ENCODE results near the gene MYH7. TPM values are rescaled to one million over a fixed set of nuclear protein-coding genes. Genes with fewer than 3 reads are reported as not detected.
A peak's percentile ranks its signal among the peaks of the same experiment; 100 is the strongest.

Gene MYH7
- total RNA-seq, 1 experiment from 2014 or later = not detected

DNA sequence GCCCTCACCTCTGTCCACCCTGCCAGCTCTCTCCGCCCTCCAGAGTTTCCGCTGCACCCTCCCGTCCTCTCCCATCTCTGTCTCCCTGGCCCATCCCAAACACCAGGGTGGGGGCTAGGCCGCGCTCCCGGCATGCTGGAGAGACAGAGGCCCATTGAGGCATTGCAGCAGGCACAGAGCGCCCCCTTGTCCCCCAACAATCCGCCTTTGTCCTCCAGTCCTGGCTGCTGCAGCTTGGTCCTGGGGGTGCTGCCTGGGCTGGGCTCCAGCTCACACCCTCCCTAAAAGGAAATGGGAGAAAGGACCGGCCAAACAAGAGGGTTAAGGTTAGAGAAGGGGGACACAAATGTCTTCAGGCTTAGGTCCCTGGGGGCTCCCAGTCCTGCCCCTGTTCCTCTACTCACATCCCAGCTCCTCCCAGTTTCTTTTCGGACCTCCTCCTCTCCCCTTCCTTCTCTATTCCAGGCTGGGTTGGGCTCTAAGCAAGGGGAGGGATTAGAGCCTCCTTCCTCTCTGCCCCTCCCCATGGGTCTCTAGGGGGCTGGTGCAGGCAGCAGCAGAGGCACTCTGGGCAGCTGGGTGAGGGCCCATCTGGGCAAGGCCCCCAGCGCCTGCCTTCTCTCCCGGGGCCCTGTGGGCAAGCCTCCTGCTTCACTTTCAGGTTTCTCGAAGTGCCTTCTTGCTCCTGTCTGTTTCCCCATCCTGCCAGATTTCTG lies 58.8 kb downstream of the MYH7 start, which contains the start of gene CMTM5:
CMTM5 (plus strand) TSS at position 565 of the 716 bp plus-strand sequence. CDS start 206 bp downstream, outside the sequence.
- DNase-seq = peak; percentile 94

DNA sequence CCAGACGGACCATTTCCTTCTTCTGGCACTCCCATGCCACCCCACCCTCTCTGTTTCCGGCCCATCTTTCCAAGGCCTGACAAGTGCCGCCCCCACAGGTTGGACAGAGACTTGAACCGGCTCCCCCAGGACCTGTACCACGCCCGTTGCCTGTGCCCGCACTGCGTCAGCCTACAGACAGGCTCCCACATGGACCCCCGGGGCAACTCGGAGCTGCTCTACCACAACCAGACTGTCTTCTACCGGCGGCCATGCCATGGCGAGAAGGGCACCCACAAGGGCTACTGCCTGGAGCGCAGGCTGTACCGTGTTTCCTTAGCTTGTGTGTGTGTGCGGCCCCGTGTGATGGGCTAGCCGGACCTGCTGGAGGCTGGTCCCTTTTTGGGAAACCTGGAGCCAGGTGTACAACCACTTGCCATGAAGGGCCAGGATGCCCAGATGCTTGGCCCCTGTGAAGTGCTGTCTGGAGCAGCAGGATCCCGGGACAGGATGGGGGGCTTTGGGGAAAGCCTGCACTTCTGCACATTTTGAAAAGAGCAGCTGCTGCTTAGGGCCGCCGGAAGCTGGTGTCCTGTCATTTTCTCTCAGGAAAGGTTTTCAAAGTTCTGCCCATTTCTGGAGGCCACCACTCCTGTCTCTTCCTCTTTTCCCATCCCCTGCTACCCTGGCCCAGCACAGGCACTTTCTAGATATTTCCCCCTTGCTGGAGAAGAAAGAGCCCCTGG lies 59.8 kb downstream of the MYH7 start:
- DNase-seq = no peak
- H3K4me3 ChIP-seq (ENCODE audit: insufficient read depth, low read depth, low read length) = no peak overlapping the region

More for the DNA sequence above, 58.8 kb downstream of the MYH7 start, which contains the start of gene CMTM5:
- Histone ChIP-seq H3K36me3 (replicated peaks; ENCODE audit: control insufficient read depth, insufficient read depth, low read length) (no peaks in the 10 kb centered on the region), H3K27me3 (ENCODE audit: control insufficient read depth, insufficient read depth, low read length) (peaks cover 3% of the 10 kb centered on the region), H3K4me3 (ENCODE audit: insufficient read depth, low read depth, low read length) (no peak within 1 kb of the TSS)

DNA sequence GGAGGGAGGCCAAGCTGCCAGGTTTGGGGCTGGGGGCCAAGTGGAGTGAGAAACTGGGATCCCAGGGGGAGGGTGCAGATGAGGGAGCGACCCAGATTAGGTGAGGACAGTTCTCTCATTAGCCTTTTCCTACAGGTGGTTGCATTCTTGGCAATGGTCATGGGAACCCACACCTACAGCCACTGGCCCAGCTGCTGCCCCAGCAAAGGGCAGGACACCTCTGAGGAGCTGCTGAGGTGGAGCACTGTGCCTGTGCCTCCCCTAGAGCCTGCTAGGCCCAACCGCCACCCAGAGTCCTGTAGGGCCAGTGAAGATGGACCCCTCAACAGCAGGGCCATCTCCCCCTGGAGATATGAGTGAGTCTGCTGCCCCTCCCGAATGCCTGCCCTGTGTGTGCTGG lies 62.4 kb downstream of the MYH7 start:
- Histone ChIP-seq H3K4me3 (ENCODE audit: insufficient read depth, low read depth, low read length) (no peak overlapping the region), H3K27me3 (ENCODE audit: control insufficient read depth, insufficient read depth, low read length) (peaks cover 5% of the 10 kb centered on the region), H3K36me3 (replicated peaks; ENCODE audit: control insufficient read depth, insufficient read depth, low read length) (no peaks in the 10 kb centered on the region)
- no peak for DNase-seq

More for the DNA sequence above, 59.8 kb downstream of the MYH7 start:
- peaks cover 3% of the 10 kb centered on the region for H3K27me3 ChIP-seq (ENCODE audit: control insufficient read depth, insufficient read depth, low read length)
- no peaks in the 10 kb centered on the region for H3K36me3 ChIP-seq (replicated peaks; ENCODE audit: control insufficient read depth, insufficient read depth, low read length)

DNA sequence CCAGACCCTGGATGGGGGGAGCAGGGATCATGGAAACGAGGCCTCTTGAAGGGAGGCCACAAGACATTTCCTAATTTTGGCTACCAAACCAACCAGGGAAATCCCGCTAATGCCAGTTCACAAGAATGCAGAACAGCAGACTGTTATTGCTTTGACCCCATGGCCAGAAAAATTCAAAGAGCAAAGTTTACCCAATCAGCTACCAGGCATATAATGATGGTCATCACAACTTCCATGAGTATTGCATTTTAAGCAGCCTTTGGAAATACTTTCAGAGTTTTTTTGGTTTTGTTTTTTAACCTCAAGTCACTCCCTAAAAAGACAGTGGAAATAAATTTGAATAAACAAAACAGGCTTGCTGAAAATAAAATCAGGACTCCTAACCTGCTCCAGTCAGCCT lies 63.0 kb downstream of the MYH7 start, which contains the start of gene IL25:
IL25 (plus strand) TSS at position 301 of the 400 bp plus-strand sequence.
- peaks cover 10% of the 10 kb centered on the region for H3K27me3 ChIP-seq (ENCODE audit: control insufficient read depth, insufficient read depth, low read length)

DNA sequence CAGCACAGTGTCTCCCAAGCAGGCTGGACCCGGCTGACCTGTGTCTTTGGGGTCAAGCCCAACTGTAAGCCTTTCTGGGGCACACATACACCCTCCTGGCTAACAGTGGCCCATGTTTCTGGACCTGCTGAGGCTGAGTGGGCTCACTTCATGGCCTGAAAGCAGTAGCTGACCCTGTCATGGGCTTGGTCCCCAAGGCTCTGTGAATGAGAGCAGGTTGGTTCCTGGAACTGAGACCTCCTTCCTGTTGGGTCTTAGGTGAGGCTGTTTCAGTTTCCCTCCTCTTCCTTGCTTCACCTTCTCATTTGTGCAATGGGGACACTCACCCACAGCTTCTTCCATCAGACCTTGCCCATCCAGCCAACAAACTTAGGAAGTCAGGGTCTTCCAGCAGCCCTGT lies 63.6 kb downstream of the MYH7 start:
- Histone ChIP-seq H3K36me3 (replicated peaks; ENCODE audit: control insufficient read depth, insufficient read depth, low read length) (no peaks in the 10 kb centered on the region), H3K4me3 (ENCODE audit: insufficient read depth, low read depth, low read length) (no peak overlapping the region), H3K27me3 (ENCODE audit: control insufficient read depth, insufficient read depth, low read length) (peaks cover 9% of the 10 kb centered on the region)
- no peak for DNase-seq

More for the DNA sequence above, 63.0 kb downstream of the MYH7 start, which contains the start of gene IL25:
- Histone ChIP-seq H3K36me3 (replicated peaks; ENCODE audit: control insufficient read depth, insufficient read depth, low read length) (no peaks in the 10 kb centered on the region), H3K4me3 (ENCODE audit: insufficient read depth, low read depth, low read length) (no peak within 1 kb of the TSS)
- no peak for DNase-seq

DNA sequence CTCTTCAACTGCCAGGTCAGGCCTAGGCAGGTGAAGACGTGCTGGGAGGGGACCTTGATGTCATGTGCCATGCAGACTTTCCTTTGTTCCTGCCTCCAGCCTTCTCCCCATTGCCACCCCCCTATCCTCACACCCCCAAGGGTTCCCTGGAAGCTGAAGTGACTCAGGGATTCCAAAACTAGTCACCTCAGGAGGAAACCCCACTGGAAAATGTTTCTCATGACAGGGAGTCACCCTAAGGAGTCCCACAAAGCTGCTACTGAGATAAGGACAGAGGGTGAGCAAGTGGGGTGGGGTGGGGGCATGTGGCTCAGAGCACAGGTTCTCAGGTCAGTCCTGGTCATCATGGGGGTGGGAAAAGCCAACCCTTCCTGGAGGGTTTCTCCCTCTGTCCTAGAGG lies 65.2 kb downstream of the MYH7 start:
- DNase-seq = no peak
- no peak overlapping the region for H3K4me3 ChIP-seq (ENCODE audit: insufficient read depth, low read depth, low read length)
- no peaks in the 10 kb centered on the region for H3K36me3 ChIP-seq (replicated peaks; ENCODE audit: control insufficient read depth, insufficient read depth, low read length)
- peaks cover 8% of the 10 kb centered on the region for H3K27me3 ChIP-seq (ENCODE audit: control insufficient read depth, insufficient read depth, low read length)

DNA sequence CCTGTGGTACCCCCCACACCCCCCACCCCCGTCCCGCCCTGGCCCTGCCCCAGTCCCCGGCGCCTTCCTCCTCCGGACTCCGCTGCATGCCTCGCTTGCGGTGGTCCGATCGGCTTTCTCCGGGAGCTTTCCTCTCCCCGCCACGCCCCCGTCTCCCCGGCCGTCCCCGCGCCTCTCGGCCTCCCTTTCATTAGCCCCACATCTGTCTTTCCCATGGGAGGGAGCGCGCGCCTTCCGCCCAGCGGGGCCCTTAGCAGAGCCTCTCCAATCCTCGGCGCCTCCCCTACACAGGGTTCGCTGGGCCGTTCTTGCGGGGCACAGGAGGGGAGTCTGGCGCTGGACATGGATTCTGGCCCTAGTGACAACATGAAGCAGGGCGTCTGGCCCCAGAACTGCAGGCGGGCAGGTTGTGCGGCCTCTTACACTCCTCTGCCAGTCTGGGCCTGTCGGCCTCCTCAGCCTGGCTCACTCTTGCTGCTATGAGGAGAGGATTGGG lies 69.0 kb downstream of the MYH7 start:
- Histone ChIP-seq H3K4me3 (ENCODE audit: insufficient read depth, low read depth, low read length) (peak overlapping the region; percentile 84), H3K27me3 (ENCODE audit: control insufficient read depth, insufficient read depth, low read length) (peaks cover 9% of the 10 kb centered on the region), H3K36me3 (replicated peaks; ENCODE audit: control insufficient read depth, insufficient read depth, low read length) (no peaks in the 10 kb centered on the region)
- DNase-seq = no peak

DNA sequence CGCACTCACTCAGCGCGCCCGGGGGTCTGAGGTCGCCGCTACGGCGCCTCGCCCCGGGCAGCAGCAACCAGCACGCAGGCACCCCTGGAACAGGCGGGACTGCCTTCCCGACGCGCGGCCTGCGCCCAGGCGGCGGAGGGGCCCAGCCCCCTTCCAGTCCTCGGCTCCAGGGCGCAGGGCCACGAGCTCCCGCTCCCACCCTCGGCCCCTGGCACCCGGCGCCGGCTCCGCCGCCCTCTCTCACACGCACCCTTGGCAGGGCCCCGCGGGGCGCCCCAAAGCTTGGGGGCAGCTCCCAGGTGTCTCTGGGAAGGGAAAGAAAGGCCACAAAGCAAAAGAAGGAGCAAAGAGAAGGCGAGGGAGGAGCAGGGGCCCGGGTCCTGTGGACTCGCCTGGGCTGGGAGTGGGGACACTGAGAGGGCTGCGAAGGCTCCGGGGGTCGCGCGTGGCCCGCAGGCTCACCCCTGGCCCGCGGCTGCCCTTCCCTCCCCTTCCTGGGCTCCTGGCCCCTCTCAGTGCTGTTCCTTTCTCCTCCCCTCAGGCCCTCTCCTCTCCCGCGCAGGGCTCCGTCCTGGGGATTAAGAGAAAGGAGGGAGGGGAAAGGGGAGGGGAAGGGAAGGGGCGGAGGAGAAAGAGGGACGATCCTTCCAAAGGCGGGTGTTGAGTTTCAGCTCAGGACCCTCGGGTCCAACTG lies 69.6 kb downstream of the MYH7 start:
- no peaks in the 10 kb centered on the region for H3K36me3 ChIP-seq (replicated peaks; ENCODE audit: control insufficient read depth, insufficient read depth, low read length)
- peak overlapping the region; percentile 84 for H3K4me3 ChIP-seq (ENCODE audit: insufficient read depth, low read depth, low read length)
- H3K27me3 ChIP-seq (ENCODE audit: control insufficient read depth, insufficient read depth, low read length) = peaks cover 9% of the 10 kb centered on the region
- DNase-seq = peak; percentile 97

DNA sequence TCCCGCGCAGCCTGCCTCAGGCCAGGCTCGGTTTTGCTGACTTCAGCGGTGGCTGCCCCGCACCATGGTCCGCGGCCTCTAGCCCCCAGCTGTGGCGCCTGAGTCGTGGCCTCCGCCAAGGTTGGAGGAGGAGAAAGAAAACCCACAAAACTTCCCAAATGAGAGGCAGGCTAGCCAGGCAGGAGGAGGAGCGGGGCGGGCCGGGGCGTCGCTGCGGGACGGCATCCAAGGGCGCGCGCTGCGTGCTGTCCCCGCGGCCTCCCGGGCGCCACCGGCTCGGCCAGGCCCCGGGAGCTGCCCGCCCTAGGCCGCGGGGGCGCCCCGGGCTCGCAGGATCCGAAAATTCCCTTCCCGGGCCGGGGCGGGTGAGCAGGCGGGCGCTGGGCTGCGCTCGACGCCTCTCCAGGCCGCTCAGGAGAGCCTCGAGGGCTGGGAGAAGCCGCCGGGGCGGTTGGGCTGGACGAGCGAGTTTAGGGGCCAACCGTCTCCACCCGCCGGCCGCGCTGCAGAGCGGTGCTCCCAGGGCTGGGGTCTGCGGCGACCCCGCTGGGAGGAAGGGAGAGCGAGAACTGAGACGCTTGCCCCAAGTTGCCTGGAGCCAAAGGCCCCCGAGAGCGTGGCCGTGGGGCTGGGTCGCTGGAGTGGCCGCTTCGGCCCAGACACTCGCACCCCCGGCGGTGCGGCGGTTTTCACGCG lies 70.3 kb downstream of the MYH7 start, which contains the start of gene EFS:
EFS (minus strand) TSS at position 137 of the 696 bp plus-strand sequence. CDS start 147 bp downstream, outside the sequence.
- no peaks in the 10 kb centered on the region; the same call in 1 of the 2 replicates for H3K36me3 ChIP-seq (replicated peaks; ENCODE audit: control insufficient read depth, insufficient read depth, low read length)
- peak within 1 kb of the TSS; percentile 84 for H3K4me3 ChIP-seq (ENCODE audit: insufficient read depth, low read depth, low read length)
- DNase-seq = peak; percentile 88
- H3K27me3 ChIP-seq (ENCODE audit: control insufficient read depth, insufficient read depth, low read length) = peaks cover 9% of the 10 kb centered on the region

DNA sequence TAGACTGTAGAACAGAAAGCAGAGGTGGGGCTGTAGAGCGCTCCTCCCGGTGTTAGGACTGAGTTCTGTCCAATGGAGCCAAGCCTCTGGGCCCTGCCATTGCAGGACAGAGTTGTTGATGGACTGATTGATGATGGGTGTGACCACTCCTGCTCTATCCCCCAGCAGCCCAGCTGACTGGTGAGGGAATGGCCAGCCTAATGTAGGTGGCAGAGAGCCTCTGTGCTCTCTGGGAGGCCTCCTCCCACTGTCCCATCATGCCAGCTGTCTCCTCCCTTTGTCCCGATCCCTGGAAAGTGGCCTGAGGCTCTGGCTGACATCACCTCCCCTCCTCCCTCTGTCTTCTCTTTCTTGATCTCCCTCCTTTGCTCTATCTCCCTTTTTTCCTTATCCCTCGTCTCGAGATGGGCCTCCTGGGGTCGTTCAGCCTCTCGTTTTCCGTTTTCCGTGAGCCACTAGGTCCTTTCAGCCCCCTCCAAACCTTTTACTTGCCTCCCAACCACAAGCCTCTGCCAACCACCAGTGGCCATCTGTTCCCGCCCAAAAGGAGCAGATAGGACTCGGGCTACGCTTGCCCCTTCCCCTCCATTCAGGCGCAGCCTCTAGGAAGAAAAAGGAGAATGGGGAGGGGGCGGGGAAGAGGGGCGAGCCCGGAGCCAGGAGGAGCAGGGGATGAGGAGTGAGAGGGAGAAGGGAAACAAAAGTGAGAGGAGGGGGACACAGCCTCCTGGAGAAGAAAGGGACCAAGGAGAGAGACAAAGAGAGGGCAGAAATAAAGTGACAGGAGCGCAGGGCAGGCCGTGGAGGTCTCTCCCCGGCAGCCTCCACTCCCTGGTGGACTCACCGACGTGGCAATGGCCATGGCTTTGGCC lies 71.1 kb downstream of the MYH7 start:
- Histone ChIP-seq H3K27me3 (ENCODE audit: control insufficient read depth, insufficient read depth, low read length) (peaks cover 9% of the 10 kb centered on the region), H3K36me3 (replicated peaks; ENCODE audit: control insufficient read depth, insufficient read depth, low read length) (no peaks in the 10 kb centered on the region; the same call in 1 of the 2 replicates), H3K4me3 (ENCODE audit: insufficient read depth, low read depth, low read length) (peak overlapping the region; percentile 84)
- DNase-seq = peak; percentile 89

All from H7 (cell line).